K562 (cell line): ENCODE data around the gene SPRN. TPM values are rescaled to one million over a fixed set of nuclear protein-coding genes. Genes with fewer than 3 reads are reported as not detected.

Source experiments
- ATAC-seq: fragments of 200-7000 bp; cut with Tn5 transposase; 3 replicates; pipeline ENCODE4 v1.9.1; 2020; ENCODE audit warnings: moderate library complexity
- BruUV-seq: library from RNA; stranded (reverse); fragments of 400-500 nt; replicated peaks from 2 replicates; lab custom pipeline; 2021; lab: Mats Ljungman, UMichigan
- CTCF ChIA-PET: fragments of 300-600 bp; formaldehyde crosslinking; extraction: SDS; loops from one replicate; lab custom pipeline; 2021; ENCODE audit warnings: low intra/inter-chr PET ratio; lab: Yijun Ruan, JAX
- POLR2A ChIA-PET: fragments of 300-600, 350-650 bp; sonication (Branson Sonifier 250); formaldehyde crosslinking; extraction: SDS; loops from one replicate; lab custom pipeline; 2021; ENCODE audit warnings: antibody characterized with exemption, inconsistent platforms; lab: Yijun Ruan, JAX
- DNase-seq, 4 experiments: peaks; one replicate each; pipeline versions ENCODE4 v3.0.0 to v3.0.0-alpha.2; 2011 to 2018; ENCODE audit warnings: low spot score in 3 of 4, mixed read lengths in 3 of 4; ENCODE audit errors: extremely low read depth in 1 of 4
- FAIRE-seq: peaks from 2 replicates; lab custom pipeline; 2011; peaks lifted over from hg19 to GRCh38; lab: Jason Lieb, UNC
- H2AFZ ChIP-seq: 2 replicates; pipeline ENCODE4 v1.6.0; 2011; ENCODE audit warnings: low read depth, low read length, control low read depth, inconsistent platforms
- H3K27ac ChIP-seq: fragments of 200-600 bp; 3 replicates; pipeline ENCODE4 v1.8.0; 2011; ENCODE audit warnings: low read depth, mild to moderate bottlenecking, control low read depth, inconsistent platforms, low read length, moderate library complexity, mixed read lengths; ENCODE audit errors: extremely low read depth
- H3K27me3 ChIP-seq, 2 experiments: fragments of 300-600 bp in 1 of 2; 2 replicates in 1 of 2; 3 replicates in 1 of 2; pipeline versions ENCODE4 v1.6.0 to v1.8.0; 2011; ENCODE audit warnings: inconsistent platforms in 2 of 2, low read length in 2 of 2, mild to moderate bottlenecking in 1 of 2, mixed read lengths in 1 of 2, moderate library complexity in 1 of 2; ENCODE audit not compliant: control insufficient read depth in 2 of 2, insufficient read depth in 2 of 2
- H3K36me3 ChIP-seq: fragments of 300-600 bp; 3 replicates; pipeline ENCODE4 v1.8.0; 2011; ENCODE audit warnings: mild to moderate bottlenecking, low read length, inconsistent platforms; ENCODE audit not compliant: control insufficient read depth, insufficient read depth
- H3K4me1 ChIP-seq, 2 experiments: fragments of 200-600 bp in 1 of 2; replicated peaks in 1 of 2; 2 replicates in 1 of 2; 3 replicates in 1 of 2; pipeline versions ENCODE4 v1.5.1 to v1.8.0; 2011; ENCODE audit warnings: inconsistent platforms in 2 of 2, low read length in 2 of 2, mild to moderate bottlenecking in 1 of 2, mixed read lengths in 1 of 2, moderate library complexity in 1 of 2; ENCODE audit not compliant: control insufficient read depth in 2 of 2, insufficient read depth in 2 of 2
- H3K4me2 ChIP-seq: 2 replicates; pipeline ENCODE4 v1.6.1; 2011; ENCODE audit warnings: low read length, control low read depth, inconsistent platforms, mixed read lengths; ENCODE audit not compliant: insufficient read depth
- H3K4me3 ChIP-seq: fragments of 200-600 bp; sonication (generic), shearing (Covaris generic); 2 replicates; pipeline ENCODE4 v1.5.1; 2016; ENCODE audit warnings: control low read depth, inconsistent platforms
- H3K79me2 ChIP-seq: fragments of 200-600 bp; 3 replicates; pipeline ENCODE4 v1.8.0; 2011; ENCODE audit warnings: low read length, inconsistent platforms; ENCODE audit not compliant: control insufficient read depth, insufficient read depth
- H3K9ac ChIP-seq, 2 experiments: 2 replicates each; pipeline versions ENCODE4 v1.6.0 to v1.6.1; 2011; ENCODE audit warnings: low read depth in 2 of 2, low read length in 2 of 2, control low read depth in 1 of 2, inconsistent platforms in 1 of 2, mild to moderate bottlenecking in 1 of 2, mixed read lengths in 1 of 2; ENCODE audit not compliant: insufficient read depth in 1 of 2
- H3K9me1 ChIP-seq: one replicate; pipeline ENCODE4 v1.6.0; 2011; ENCODE audit warnings: inconsistent platforms, mild to moderate bottlenecking, low read length, moderate library complexity; ENCODE audit not compliant: control insufficient read depth, insufficient read depth
- H3K9me3 ChIP-seq: replicated peaks from 2 replicates; pipeline ENCODE4 v1.5.1; 2011; ENCODE audit warnings: low read depth, low read length, inconsistent platforms; ENCODE audit not compliant: control insufficient read depth, insufficient read depth
- H4K20me1 ChIP-seq: replicated peaks from 2 replicates; pipeline ENCODE4 v1.6.1; 2011; ENCODE audit warnings: low read length, inconsistent platforms, mixed read lengths; ENCODE audit not compliant: control insufficient read depth, insufficient read depth
- ATF3 ChIP-seq, 2 experiments: fragments of 450-650 bp in 1 of 2; sonication (generic) in 1 of 2; formaldehyde crosslinking in 1 of 2; IDR thresholded peaks in 1 of 2; conservative IDR thresholded peaks in 1 of 2; 2 replicates each; pipeline versions ENCODE4 v1.6.1 to v1.8.1; 2016 to 2023; ENCODE audit warnings: mild to moderate bottlenecking in 2 of 2, moderate library complexity in 2 of 2, inconsistent platforms in 1 of 2, missing genetic modification reagents in 1 of 2
- BRF1 ChIP-seq: IDR thresholded peaks from 3 replicates; pipeline ENCODE4 v1.6.1; 2011; ENCODE audit warnings: borderline replicate concordance, mild to moderate bottlenecking; ENCODE audit not compliant: insufficient read length; ENCODE audit errors: extremely low read depth
- GTF2E2 ChIP-seq: fragments of 200-800 bp; sonication (Bioruptor generic); IDR thresholded peaks from 2 replicates; pipeline ENCODE4 v1.6.1; 2016; ENCODE audit warnings: missing genetic modification characterization, missing compliant biosample characterization
- HDAC3 ChIP-seq: fragments of 450-650 bp; IDR thresholded peaks from 2 replicates; pipeline ENCODE4 v1.6.1; 2018; ENCODE audit warnings: borderline replicate concordance, mild to moderate bottlenecking, moderate library complexity; ENCODE audit not compliant: partially characterized antibody
- HMBOX1 ChIP-seq: sonication (generic); IDR thresholded peaks from 2 replicates; pipeline ENCODE4 v1.6.1; 2016
- HNRNPUL1 ChIP-seq: fragments of 200-400 bp; formaldehyde crosslinking; IDR thresholded peaks from 2 replicates; pipeline ENCODE4 v1.6.1; 2017; ENCODE audit warnings: low read length
- MYNN ChIP-seq, 2 experiments: sonication (generic); formaldehyde crosslinking in 1 of 2; IDR thresholded peaks; 2 replicates each; pipeline versions ENCODE4 v1.5.0 to v1.6.1; 2016 to 2020; ENCODE audit warnings: antibody characterized with exemption in 1 of 2, missing genetic modification reagents in 1 of 2
- PATZ1 ChIP-seq: fragments of 250-450 bp; sonication (Bioruptor Pico); IDR thresholded peaks from 2 replicates; pipeline ENCODE4 v1.5.0; 2020; ENCODE audit warnings: mild to moderate bottlenecking, borderline replicate concordance
- PREB ChIP-seq: sonication (generic); formaldehyde crosslinking; IDR thresholded peaks from 2 replicates; pipeline ENCODE4 v1.8.1; 2023; ENCODE audit warnings: mild to moderate bottlenecking, missing genetic modification reagents
- THRAP3 ChIP-seq: fragments of 450-650 bp; IDR thresholded peaks from 2 replicates; pipeline ENCODE4 v1.6.1; 2016; ENCODE audit warnings: mild to moderate bottlenecking, inconsistent platforms, borderline replicate concordance
- ZFX ChIP-seq: sonication (generic); formaldehyde crosslinking; IDR thresholded peaks from 2 replicates; pipeline ENCODE4 v1.8.0; 2022; ENCODE audit warnings: mild to moderate bottlenecking, missing genetic modification reagents, moderate library complexity
- ZNF592 ChIP-seq: fragments of 450-650 bp; IDR thresholded peaks from 2 replicates; pipeline ENCODE4 v1.6.1; 2017; ENCODE audit warnings: antibody characterized with exemption, mild to moderate bottlenecking
- WGBS: fragments of 100-300 bp; shearing (Covaris generic); methylation state at CpG from one replicate; pipeline ENCODE4 v1.1.6; 2016; ENCODE audit warnings: low coverage, mixed read lengths; ENCODE audit not compliant: insufficient coverage; ENCODE audit errors: missing lambda C conversion rate; 5-methylcytosine and 5-hydroxymethylcytosine counted together
- in situ Hi-C: fragments of 300-500 bp; cut with MboI; formaldehyde crosslinking; loops from 4 replicates; pipeline ENCODE4 v1.15.0; 2018; ENCODE audit warnings: inconsistent platforms, mixed read lengths
- intact Hi-C: fragments of 100-400 bp; cut with micrococcal nuclease; formaldehyde crosslinking; loops from 2 replicates; pipeline ENCODE4 v1.14.2; 2022
- polyA plus RNA-seq, 8 experiments: library from polyadenylated mRNA; depleted of rRNA in 4 of 8; stranded (reverse) in 5 of 8; unstranded in 3 of 8; fragments of >200 nt; fragmentation: Nextera tagmentation in 2 of 8; fragmentation: Illumina TruSeq in 1 of 8; extraction: Ambion mirVana in 2 of 8; extraction: Trizol in 1 of 8; gene quantifications; 2 replicates each; pipeline versions ENCODE4 v1.2.1 to v1.2.3, GENCODE V29; 2011 to 2014; ENCODE audit warnings: inconsistent platforms in 1 of 8, missing spikeins in 1 of 8
- total RNA-seq, 7 experiments: library from RNA; depleted of rRNA in 6 of 7; stranded (reverse); fragments of >200 nt in 6 of 7; fragmentation: Illumina TruSeq in 2 of 7; extraction: Trizol in 2 of 7; gene quantifications; 2 replicates each; pipeline versions ENCODE4 v1.2.1 to v1.2.3, GENCODE V29; 2011 to 2021; ENCODE audit warnings: low replicate concordance in 1 of 7

Gene SPRN
- total and polyA plus RNA-seq, 9 of the 15 experiments (the other 6 are each of a cell fraction or from before 2014, with no cell fraction given): 0.04 TPM; not detected in 8

GRCh38 chr10:133385214-133385613 is 39.2 kb downstream of the SPRN start:
- in situ Hi-C loops: no loop called here
- no peak overlapping the region for H3K27ac ChIP-seq
- no peak for ATAC-seq
- TF ChIP-seq PATZ1 (CRISPR knock-in tag) (no peak), PREB (CRISPR knock-in tag) (no peak), THRAP3 (no peak), ZFX (CRISPR knock-in tag) (no peak), ATF3 (IDR thresholded peaks at IDR 0.05) (no peak), ATF3 (CRISPR knock-in tag; conservative IDR thresholded peaks at IDR 0.05) (no peak), MYNN (IDR thresholded peaks at IDR 0.05) (no peak), MYNN (CRISPR knock-in tag; IDR thresholded peaks at IDR 0.05) (no peak), HDAC3 (no peak), HNRNPUL1 (no peak), ZNF592 (no peak), GTF2E2 (tag) (no peak), BRF1 (no peak), HMBOX1 (no peak)
- TF ChIP-seq, all 486 proteins: peak for 0
- no peak for DNase-seq
- Histone ChIP-seq H3K4me3 (no peak overlapping the region), H2AFZ (no peak overlapping the region), H3K36me3 (no peaks in the 10 kb centered on the region), H3K9ac (no peak overlapping the region), H3K79me2 (no peaks in the 10 kb centered on the region; the same call in 2 of the 3 replicates), H3K4me2 (no peak overlapping the region), H4K20me1 (no peaks in the 10 kb centered on the region), H3K9me3 (no peaks in the 10 kb centered on the region), H3K27me3 (no peaks in the 10 kb centered on the region), H3K4me1 (peaks cover 1 to 27% of the 10 kb centered on the region in 2 experiments; a peak in 4 of 5 replicates), H3K9me1 (no peaks in the 10 kb centered on the region)
- 73% methylated on average over 2 of the region's 2 CpGs for WGBS
- CTCF ChIA-PET: no interaction called here
- no peak for FAIRE-seq
- intact Hi-C loops: no loop called here
- BruUV-seq: no TSS peak
- POLR2A ChIA-PET: no interaction called here
